Measurements from ENCODE around the gene NCKAP5. TPM values are rescaled to one million over a fixed set of nuclear protein-coding genes. Genes with fewer than 3 reads are reported as not detected.

The NCKAP5 gene
- total and polyA plus RNA-seq, 2 experiments from 2014 or later = 2.2 to 5.5 TPM

GRCh38 chr2:133518700-133519344 lies 49.4 kb downstream of the NCKAP5 start:
- Histone ChIP-seq H3K9me2 (replicated peaks; ENCODE audit: insufficient read depth) (no peaks in the 10 kb centered on the region), H3K36me3 (replicated peaks; ENCODE audit: insufficient read depth, low read depth) (no peaks in the 10 kb centered on the region), H3K4me2 (no peak overlapping the region), H2AFZ (no peak overlapping the region), H4K20me1 (ENCODE audit: insufficient read depth, poor library complexity, severe bottlenecking) (no peaks in the 10 kb centered on the region), H3K79me2 (no peaks in the 10 kb centered on the region), H3K27ac (no peak overlapping the region), H3K9me3 (ENCODE audit: low read depth) (no peaks in the 10 kb centered on the region), H3K4me3 (no peak overlapping the region), H3K27me3 (no peaks in the 10 kb centered on the region), H3K4me1 (ENCODE audit: insufficient read depth) (no peaks in the 10 kb centered on the region)
- no peak for TF ChIP-seq EZH2 (IDR thresholded peaks at IDR 0.05; ENCODE audit: borderline replicate concordance)
- TF ChIP-seq EZH2phosphoT487 (IDR thresholded peaks at IDR 0.05; ENCODE audit: low read depth, severe bottlenecking, unreplicated experiment) = no peak
- TF ChIP-seq, protein P1, sequence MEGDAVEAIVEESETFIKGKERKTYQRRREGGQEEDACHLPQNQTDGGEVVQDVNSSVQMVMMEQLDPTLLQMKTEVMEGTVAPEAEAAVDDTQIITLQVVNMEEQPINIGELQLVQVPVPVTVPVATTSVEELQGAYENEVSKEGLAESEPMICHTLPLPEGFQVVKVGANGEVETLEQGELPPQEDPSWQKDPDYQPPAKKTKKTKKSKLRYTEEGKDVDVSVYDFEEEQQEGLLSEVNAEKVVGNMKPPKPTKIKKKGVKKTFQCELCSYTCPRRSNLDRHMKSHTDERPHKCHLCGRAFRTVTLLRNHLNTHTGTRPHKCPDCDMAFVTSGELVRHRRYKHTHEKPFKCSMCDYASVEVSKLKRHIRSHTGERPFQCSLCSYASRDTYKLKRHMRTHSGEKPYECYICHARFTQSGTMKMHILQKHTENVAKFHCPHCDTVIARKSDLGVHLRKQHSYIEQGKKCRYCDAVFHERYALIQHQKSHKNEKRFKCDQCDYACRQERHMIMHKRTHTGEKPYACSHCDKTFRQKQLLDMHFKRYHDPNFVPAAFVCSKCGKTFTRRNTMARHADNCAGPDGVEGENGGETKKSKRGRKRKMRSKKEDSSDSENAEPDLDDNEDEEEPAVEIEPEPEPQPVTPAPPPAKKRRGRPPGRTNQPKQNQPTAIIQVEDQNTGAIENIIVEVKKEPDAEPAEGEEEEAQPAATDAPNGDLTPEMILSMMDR (IDR thresholded peaks at IDR 0.05; ENCODE audit: poor library complexity) = no peak
- no peak for DNase-seq (ENCODE audit: low spot score)

- H3K27ac ChIP-seq = no peak overlapping the region
- H3K27me3 ChIP-seq = no peaks in the 10 kb centered on the region
- H4K20me1 ChIP-seq (ENCODE audit: insufficient read depth, poor library complexity, severe bottlenecking) = no peaks in the 10 kb centered on the region
- H3K4me1 ChIP-seq (ENCODE audit: insufficient read depth) = no peaks in the 10 kb centered on the region
- no peak overlapping the region for H3K4me2 ChIP-seq
- no peak for DNase-seq (ENCODE audit: low spot score)
- H3K9me3 ChIP-seq (ENCODE audit: low read depth) = no peaks in the 10 kb centered on the region
- H2AFZ ChIP-seq = no peak overlapping the region
- no peak overlapping the region for H3K4me3 ChIP-seq
- no peaks in the 10 kb centered on the region for H3K9me2 ChIP-seq (replicated peaks; ENCODE audit: insufficient read depth)
- WGBS (ENCODE audit: low lambda C conversion rate, missing lambda C conversion rate) = 84% methylated on average over 3 of the region's 3 CpGs
- H3K36me3 ChIP-seq (replicated peaks; ENCODE audit: insufficient read depth, low read depth) = no peaks in the 10 kb centered on the region
- no peaks in the 10 kb centered on the region for H3K79me2 ChIP-seq
- TF ChIP-seq EZH2 (IDR thresholded peaks at IDR 0.05; ENCODE audit: borderline replicate concordance) (no peak), EZH2phosphoT487 (IDR thresholded peaks at IDR 0.05; ENCODE audit: low read depth, severe bottlenecking, unreplicated experiment) (no peak)
- TF ChIP-seq, protein P1 (IDR thresholded peaks at IDR 0.05; ENCODE audit: poor library complexity) = no peak
Measured at GRCh38 chr2:133517876-133518275, 50.4 kb downstream of the NCKAP5 start.

DNA sequence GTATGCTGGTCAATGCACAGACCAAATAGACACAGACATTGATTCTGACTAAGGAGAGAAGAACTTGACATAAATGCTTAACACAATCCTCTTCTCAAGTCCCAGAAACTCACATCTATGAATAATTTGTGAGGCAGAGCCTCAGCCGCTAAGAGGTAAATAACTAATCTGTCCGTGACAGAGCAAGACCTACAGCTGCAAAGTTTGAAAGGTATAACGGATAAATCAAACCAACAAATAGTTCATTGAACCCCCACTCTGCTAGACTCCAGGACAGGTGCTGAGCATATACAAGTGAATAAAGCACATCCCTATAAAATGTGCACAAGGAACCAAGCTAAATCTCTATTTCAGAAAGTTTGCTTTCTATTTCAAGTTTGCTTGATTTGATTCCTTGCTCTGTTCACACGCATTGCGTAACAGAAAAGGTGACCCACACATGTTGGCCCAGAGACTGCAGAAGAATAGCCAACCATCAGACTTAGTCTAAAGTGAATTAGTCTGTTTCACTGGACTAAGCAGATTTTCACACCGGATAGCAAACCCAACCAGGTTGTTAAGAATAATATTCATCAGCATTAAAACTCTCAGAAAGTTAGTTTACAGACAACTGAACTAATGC lies 51.7 kb downstream of the NCKAP5 start:
- Histone ChIP-seq H3K4me2 (no peak overlapping the region), H3K36me3 (replicated peaks; ENCODE audit: insufficient read depth, low read depth) (no peaks in the 10 kb centered on the region), H3K27ac (no peak overlapping the region), H3K27me3 (no peaks in the 10 kb centered on the region), H3K4me3 (no peak overlapping the region), H3K4me1 (ENCODE audit: insufficient read depth) (no peaks in the 10 kb centered on the region), H3K79me2 (no peaks in the 10 kb centered on the region), H3K9me3 (ENCODE audit: low read depth) (no peaks in the 10 kb centered on the region), H3K9me2 (replicated peaks; ENCODE audit: insufficient read depth) (no peaks in the 10 kb centered on the region), H2AFZ (no peak overlapping the region), H4K20me1 (ENCODE audit: insufficient read depth, poor library complexity, severe bottlenecking) (no peaks in the 10 kb centered on the region)
- TF ChIP-seq EZH2 (IDR thresholded peaks at IDR 0.05; ENCODE audit: borderline replicate concordance) = no peak
- DNase-seq (ENCODE audit: low spot score) = no peak
- 91% methylated on average over 6 of the region's 6 CpGs for WGBS (ENCODE audit: low lambda C conversion rate, missing lambda C conversion rate)

GRCh38 chr2:133515271-133515670 lies 53.0 kb downstream of the NCKAP5 start:
- no peak for TF ChIP-seq EZH2phosphoT487 (IDR thresholded peaks at IDR 0.05; ENCODE audit: low read depth, severe bottlenecking, unreplicated experiment)
- TF ChIP-seq, protein P1 (IDR thresholded peaks at IDR 0.05; ENCODE audit: poor library complexity) = no peak
- TF ChIP-seq EZH2 (IDR thresholded peaks at IDR 0.05; ENCODE audit: borderline replicate concordance) = no peak

More at GRCh38 chr2:133515271-133515670, 53.0 kb downstream of the NCKAP5 start:
- Histone ChIP-seq H3K79me2 (no peaks in the 10 kb centered on the region), H3K36me3 (replicated peaks; ENCODE audit: insufficient read depth, low read depth) (no peaks in the 10 kb centered on the region), H2AFZ (no peak overlapping the region), H4K20me1 (ENCODE audit: insufficient read depth, poor library complexity, severe bottlenecking) (no peaks in the 10 kb centered on the region), H3K4me3 (no peak overlapping the region), H3K4me2 (no peak overlapping the region), H3K27ac (no peak overlapping the region), H3K4me1 (ENCODE audit: insufficient read depth) (no peaks in the 10 kb centered on the region), H3K9me2 (replicated peaks; ENCODE audit: insufficient read depth) (no peaks in the 10 kb centered on the region), H3K27me3 (no peaks in the 10 kb centered on the region), H3K9me3 (ENCODE audit: low read depth) (no peaks in the 10 kb centered on the region)
- 92% methylated on average over 2 of the region's 2 CpGs for WGBS (ENCODE audit: low lambda C conversion rate, missing lambda C conversion rate)
- no peak for DNase-seq (ENCODE audit: low spot score)
